Thyroid gland (tissue), 4 donors: ENCODE results near the gene KRT86.

Source experiments
- POLR2A ChIP-seq, 2 donors: fragments of 450-650 bp; IDR thresholded peaks; one replicate each; pipeline ENCODE4 v1.6.1; 2017; ENCODE audit warnings: antibody characterized with exemption in 2 of 2, mild to moderate bottlenecking in 2 of 2, moderate library complexity in 1 of 2
- TF ChIP-seq, protein P1 (sequence below), 6 experiments: fragments of 200-600 bp in 3 of 6; fragments of 450-650 bp in 3 of 6; sonication (generic) in 3 of 6; IDR thresholded peaks; one replicate each; pipeline ENCODE4 v1.5.1; 2016 to 2019; ENCODE audit warnings: antibody characterized with exemption in 6 of 6, mild to moderate bottlenecking in 2 of 6, inconsistent platforms in 1 of 6, moderate library complexity in 1 of 6

DNA sequence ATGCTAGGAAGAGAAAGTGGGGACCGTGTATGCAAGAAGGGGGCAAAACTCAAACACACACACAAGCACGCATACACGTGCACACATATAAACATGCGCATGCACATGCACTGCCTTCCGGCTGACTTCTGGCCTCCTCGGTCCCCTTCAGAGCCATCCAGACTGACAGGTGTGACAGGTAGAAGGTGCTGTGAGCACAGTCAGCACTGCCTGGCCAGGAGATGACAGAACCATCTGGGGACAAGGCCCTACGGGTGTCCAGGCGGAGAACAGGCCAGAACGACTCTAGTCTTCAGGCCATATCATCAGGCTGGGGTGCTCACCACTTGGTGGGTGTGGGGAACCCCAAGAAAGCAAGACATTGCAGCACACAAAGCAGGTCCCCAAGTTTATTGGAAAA lies 39.5 kb downstream of the KRT86 start:
- TF ChIP-seq, protein P1, sequence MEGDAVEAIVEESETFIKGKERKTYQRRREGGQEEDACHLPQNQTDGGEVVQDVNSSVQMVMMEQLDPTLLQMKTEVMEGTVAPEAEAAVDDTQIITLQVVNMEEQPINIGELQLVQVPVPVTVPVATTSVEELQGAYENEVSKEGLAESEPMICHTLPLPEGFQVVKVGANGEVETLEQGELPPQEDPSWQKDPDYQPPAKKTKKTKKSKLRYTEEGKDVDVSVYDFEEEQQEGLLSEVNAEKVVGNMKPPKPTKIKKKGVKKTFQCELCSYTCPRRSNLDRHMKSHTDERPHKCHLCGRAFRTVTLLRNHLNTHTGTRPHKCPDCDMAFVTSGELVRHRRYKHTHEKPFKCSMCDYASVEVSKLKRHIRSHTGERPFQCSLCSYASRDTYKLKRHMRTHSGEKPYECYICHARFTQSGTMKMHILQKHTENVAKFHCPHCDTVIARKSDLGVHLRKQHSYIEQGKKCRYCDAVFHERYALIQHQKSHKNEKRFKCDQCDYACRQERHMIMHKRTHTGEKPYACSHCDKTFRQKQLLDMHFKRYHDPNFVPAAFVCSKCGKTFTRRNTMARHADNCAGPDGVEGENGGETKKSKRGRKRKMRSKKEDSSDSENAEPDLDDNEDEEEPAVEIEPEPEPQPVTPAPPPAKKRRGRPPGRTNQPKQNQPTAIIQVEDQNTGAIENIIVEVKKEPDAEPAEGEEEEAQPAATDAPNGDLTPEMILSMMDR (IDR thresholded peaks at IDR 0.05): no peak
- no peak for TF ChIP-seq POLR2A (IDR thresholded peaks at IDR 0.05)
